Common myeloid progenitor, CD34-positive (primary cell): ENCODE data around the gene CXADR.
"Not testable (repeated sequence)": the region's sequence is repeated elsewhere in the genome, so short reads cannot be mapped to it uniquely, and the experiment has no call there.

ENCODE experiments used
- CTCF ChIA-PET: fragments of 350-600 bp; sonication (Branson Sonifier 250); formaldehyde crosslinking; loops from one replicate; lab custom pipeline; 2021; ENCODE audit warnings: antibody characterized with exemption; lab: Charles Lee
- POLR2A ChIA-PET: fragments of 350-600 bp; sonication (Branson Sonifier 250); formaldehyde crosslinking; loops from one replicate; lab custom pipeline; 2021; ENCODE audit warnings: antibody characterized with exemption; lab: Charles Lee
- DNase-seq, 3 donors: peaks; one replicate each; pipeline versions ENCODE4 v3.0.0 to v3.0.0-alpha.2; 2013
- H3K27ac ChIP-seq, 2 experiments: 1 replicate in 1 of 2; 2 replicates in 1 of 2; pipeline ENCODE4 v1.7.0; 2013; ENCODE audit warnings: inconsistent platforms in 2 of 2, low read length in 2 of 2, mild to moderate bottlenecking in 2 of 2, low read depth in 1 of 2, moderate library complexity in 1 of 2; ENCODE audit not compliant: severe bottlenecking in 2 of 2, insufficient read depth in 1 of 2, poor library complexity in 1 of 2
- H3K27me3 ChIP-seq, 5 experiments: replicated peaks in 2 of 5; 1 replicate in 3 of 5; 2 replicates in 2 of 5; pipeline versions ENCODE4 v1.6.1 to v1.7.0; 2013; ENCODE audit warnings: low read length in 4 of 5, mild to moderate bottlenecking in 2 of 5, moderate library complexity in 2 of 5, inconsistent platforms in 1 of 5; ENCODE audit not compliant: insufficient read depth in 5 of 5, control insufficient read depth in 4 of 5
- H3K36me3 ChIP-seq, 4 experiments: 1 replicate in 2 of 4; 2 replicates in 2 of 4; pipeline versions ENCODE4 v1.6.1 to v1.7.0; 2013; ENCODE audit warnings: low read length in 3 of 4, control low read depth in 1 of 4, mild to moderate bottlenecking in 1 of 4; ENCODE audit not compliant: control insufficient read depth in 4 of 4, insufficient read depth in 4 of 4
- H3K4me1 ChIP-seq, 4 experiments: 1 replicate in 3 of 4; 2 replicates in 1 of 4; pipeline versions ENCODE4 v1.6.1 to v1.7.1; 2013; ENCODE audit warnings: low read length in 3 of 4, mild to moderate bottlenecking in 3 of 4, control low read depth in 1 of 4, inconsistent platforms in 1 of 4, moderate library complexity in 1 of 4; ENCODE audit not compliant: control insufficient read depth in 4 of 4, insufficient read depth in 4 of 4; ENCODE audit errors: control extremely low read depth in 1 of 4
- H3K4me3 ChIP-seq, 7 experiments: 1 replicate in 4 of 7; 2 replicates in 3 of 7; pipeline versions ENCODE4 v1.5.1 to v1.7.0; 2013; ENCODE audit warnings: mild to moderate bottlenecking in 7 of 7, low read length in 6 of 7, moderate library complexity in 6 of 7, inconsistent platforms in 2 of 7, low read depth in 2 of 7, control low read depth in 1 of 7; ENCODE audit not compliant: insufficient read depth in 4 of 7, control insufficient read depth in 1 of 7; ENCODE audit errors: extremely low read depth in 1 of 7
- H3K9me3 ChIP-seq, 5 experiments: 1 replicate in 4 of 5; 2 replicates in 1 of 5; pipeline versions ENCODE4 v1.6.1 to v1.7.1; 2013; ENCODE audit warnings: low read length in 4 of 5, mild to moderate bottlenecking in 2 of 5, inconsistent platforms in 1 of 5, low read depth in 1 of 5, moderate library complexity in 1 of 5; ENCODE audit not compliant: control insufficient read depth in 4 of 5, insufficient read depth in 2 of 5; ENCODE audit errors: control extremely low read depth in 1 of 5
- WGBS: methylation state at CpG from one replicate; pipeline ENCODE4 v1.1.5; 2013; ENCODE audit not compliant: insufficient coverage; 5-methylcytosine and 5-hydroxymethylcytosine counted together

CXADR gene

DNA sequence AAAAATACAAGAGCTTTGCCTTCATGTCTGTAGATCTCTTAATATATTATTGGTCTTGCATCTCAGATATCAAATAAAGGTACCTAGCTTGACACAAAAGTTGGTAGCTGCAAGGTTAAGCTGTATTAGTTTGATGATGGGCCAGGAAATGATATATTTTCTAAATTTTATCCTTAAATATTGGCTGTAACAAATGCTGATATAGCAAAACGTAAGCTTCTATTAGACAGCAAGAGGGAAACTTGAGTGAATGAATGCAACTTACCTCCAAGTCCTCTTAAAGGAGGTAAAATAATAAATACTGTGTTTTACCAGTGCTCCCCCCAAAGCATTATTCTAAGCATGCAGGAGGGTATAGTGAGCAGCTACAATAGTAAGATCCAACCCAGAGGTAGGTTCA, 4.2 kb downstream of the CXADR start:
- POLR2A ChIA-PET, H3K36me3 ChIP-seq, H3K4me3 ChIP-seq, H3K9me3 ChIP-seq, CTCF ChIA-PET, DNase-seq, H3K27ac ChIP-seq: not testable (repeated sequence)
- WGBS, result no CpG with 5 or more reads among the region's 1 CpG
- peaks cover 7 to 24% (median 21%) of the 10 kb centered on the region in 4 experiments for H3K4me1 ChIP-seq
- peaks cover 3 to 57% (median 14%) of the 10 kb centered on the region in 5 experiments for H3K27me3 ChIP-seq

DNA sequence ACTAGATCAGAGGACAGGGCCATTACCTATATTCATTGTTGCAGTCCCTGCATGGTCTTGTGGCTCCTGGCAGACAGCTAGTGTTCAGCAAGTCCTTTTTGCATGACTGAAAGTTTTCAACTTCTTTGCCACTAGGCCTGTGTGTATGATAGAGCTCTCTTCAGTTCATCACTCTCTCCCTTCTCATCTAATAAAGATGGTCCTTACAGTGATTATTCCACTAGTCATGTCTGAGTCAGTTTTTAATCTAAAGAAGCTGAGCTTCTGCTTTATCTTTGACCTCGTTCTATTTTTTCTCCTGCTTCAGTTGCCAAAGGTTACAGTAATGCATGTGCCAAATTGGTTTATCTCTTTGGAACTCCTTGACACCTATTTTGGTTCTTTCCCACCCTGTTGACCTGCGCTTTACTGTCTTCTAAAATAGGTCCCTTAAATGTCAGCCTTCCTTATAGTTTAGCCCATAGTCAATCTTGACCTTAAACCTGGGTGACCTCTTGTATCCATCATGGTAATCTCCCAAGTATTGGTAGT, 6.4 kb downstream of the CXADR start:
- Histone ChIP-seq H3K4me1 (peaks cover under 1 to 4% (median 1%) of the 10 kb centered on the region in 4 experiments), H3K4me3 (no peak overlapping the region), H3K27me3 (peaks cover 2 to 43% (median 8%) of the 10 kb centered on the region in 5 experiments), H3K36me3 (no peaks in the 10 kb centered on the region), H3K9me3 (no peaks in the 10 kb centered on the region), H3K27ac (no peak overlapping the region)
- WGBS, result no CpG with 5 or more reads among the region's 2 CpGs
- ChIA-PET POLR2A (no interaction called here), CTCF (no interaction called here)
- no peak for DNase-seq

DNA sequence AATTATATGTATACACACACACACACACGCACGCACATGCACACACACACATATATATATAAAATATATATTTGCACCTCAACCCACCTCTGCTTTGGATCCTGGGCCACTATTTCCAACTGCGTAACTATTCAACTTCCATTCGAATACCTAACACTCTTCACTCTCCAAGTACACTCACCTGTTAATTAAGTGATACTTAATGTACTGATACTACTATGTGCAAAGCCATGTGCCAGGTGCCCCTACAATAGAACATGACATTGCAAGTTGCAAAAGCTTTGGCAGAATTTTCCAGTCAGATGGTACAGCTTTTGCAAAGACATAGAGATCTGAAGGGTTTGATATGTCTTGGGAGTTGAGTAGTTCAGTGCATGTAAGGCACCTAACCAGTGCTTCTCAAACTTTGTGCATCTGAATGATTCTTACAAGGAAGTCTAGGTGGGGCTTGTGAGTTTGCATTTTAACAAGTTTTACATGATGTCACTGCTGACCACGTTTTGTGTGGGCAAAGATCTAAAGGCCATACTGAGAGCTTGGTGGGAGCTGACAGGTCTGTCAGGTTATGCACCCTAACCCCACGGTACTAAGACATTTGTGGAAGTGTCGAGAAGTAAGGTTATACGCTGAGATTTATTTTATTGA, 7.2 kb downstream of the CXADR start:
- WGBS, result 91% methylated on average over 5 of the region's 8 CpGs
- H3K4me1 ChIP-seq, result no peaks in the 10 kb centered on the region

DNA sequence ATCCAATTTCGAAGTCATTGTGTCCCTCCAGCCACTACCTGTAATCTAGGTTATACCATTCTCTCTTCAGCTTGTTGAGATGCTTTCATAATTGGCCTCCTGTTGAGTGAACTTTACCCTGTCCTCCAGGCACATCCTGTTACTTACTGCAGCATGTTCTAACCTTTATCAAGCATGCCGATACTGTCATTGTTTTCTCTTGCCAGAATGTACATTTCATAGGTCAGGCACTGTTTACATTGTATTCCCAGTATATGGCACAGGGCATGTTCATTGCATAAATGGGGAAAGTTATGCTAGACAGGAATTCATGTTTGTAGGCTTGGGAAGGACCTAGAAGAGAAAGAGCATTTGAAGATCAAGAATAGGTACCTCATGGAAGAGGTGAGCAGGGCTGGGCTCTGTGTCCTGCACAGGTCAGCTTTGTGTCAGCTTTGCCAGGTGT, 10.2 kb downstream of the CXADR start:
- CTCF ChIA-PET, result interaction anchor here (0.9 to 1.3 kb wide), 2 partner anchors 11 to 135 kb away, joined by 3 read pairs; no protein-coding TSS in a partner anchor
- Histone ChIP-seq H3K4me1 (no peaks in the 10 kb centered on the region), H3K27ac (no peak overlapping the region), H3K36me3 (no peaks in the 10 kb centered on the region), H3K27me3 (peaks cover 0 to 22% (median 0%) of the 10 kb centered on the region in 5 experiments), H3K9me3 (no peaks in the 10 kb centered on the region), H3K4me3 (no peak overlapping the region)
- POLR2A ChIA-PET, result no interaction called here
- DNase-seq, result no peak
- 100% methylated on average over 2 of the region's 2 CpGs for WGBS

More for the DNA sequence above, 7.2 kb downstream of the CXADR start:
- DNase-seq, result no peak
- ChIA-PET CTCF (interaction anchor here (1.0 kb wide), 1 partner anchor 8 kb away, joined by 4 read pairs; no protein-coding TSS in a partner anchor), POLR2A (no interaction called here)
- Histone ChIP-seq H3K36me3 (no peaks in the 10 kb centered on the region), H3K27ac (no peak overlapping the region), H3K4me3 (no peak overlapping the region), H3K27me3 (peaks cover under 1 to 38% (median 6%) of the 10 kb centered on the region in 5 experiments), H3K9me3 (no peaks in the 10 kb centered on the region)

DNA sequence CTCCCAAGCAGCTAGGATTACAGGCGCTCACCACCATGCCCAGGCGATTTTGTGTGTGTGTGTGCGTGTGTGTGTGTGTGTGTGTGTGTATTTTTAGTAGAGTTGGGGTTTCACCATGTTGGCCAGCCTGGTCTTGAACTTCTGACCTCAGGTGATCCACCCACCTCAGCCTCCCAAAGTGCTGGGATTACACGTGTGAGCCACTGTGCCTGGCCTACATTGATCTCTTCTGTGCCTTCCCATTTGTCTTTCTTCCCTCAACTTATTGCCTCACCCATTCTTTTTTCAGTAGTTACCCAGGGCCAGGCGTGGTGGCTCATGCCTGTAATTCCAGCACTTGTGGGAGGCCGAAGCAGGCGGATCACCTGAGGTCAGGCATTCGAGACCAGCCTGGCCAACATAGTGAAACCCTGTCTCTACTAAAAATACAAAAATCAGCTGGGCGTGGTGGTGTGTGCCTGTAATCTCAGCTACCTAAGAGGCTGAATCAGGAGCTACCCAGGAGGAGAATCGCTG, 11.2 kb downstream of the CXADR start:
- H3K4me3 ChIP-seq, H3K36me3 ChIP-seq, CTCF ChIA-PET, DNase-seq, H3K4me1 ChIP-seq, H3K27ac ChIP-seq, H3K9me3 ChIP-seq, POLR2A ChIA-PET: not testable (repeated sequence)
- WGBS, result 95% methylated on average over 7 of the region's 10 CpGs
- H3K27me3 ChIP-seq, result peaks cover 0 to 17% (median 0%) of the 10 kb centered on the region in 5 experiments

DNA sequence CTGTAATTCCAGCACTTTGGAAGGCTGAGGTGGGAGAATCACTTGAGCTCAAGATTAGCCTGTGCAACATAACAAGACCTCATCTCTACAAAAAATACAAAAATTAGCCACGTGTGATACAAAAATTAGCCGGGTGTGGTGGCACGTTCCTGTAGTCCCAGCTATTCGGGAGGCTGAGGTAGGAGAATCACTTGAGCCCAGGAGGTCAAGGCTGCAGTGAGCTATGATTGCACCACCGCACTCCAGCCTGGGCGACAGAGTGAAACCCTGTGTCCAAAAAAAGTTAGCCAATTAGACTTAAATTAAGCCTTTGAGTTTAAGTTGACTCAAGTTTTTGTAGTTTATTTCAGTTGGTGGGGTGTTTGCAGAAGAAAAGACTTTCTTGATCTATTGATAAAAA, 11.8 kb downstream of the CXADR start:
- H3K36me3 ChIP-seq, result no peaks in the 10 kb centered on the region
- no peak for DNase-seq
- ChIA-PET CTCF (no interaction called here), POLR2A (no interaction called here)
- no peaks in the 10 kb centered on the region for H3K9me3 ChIP-seq
- H3K4me1 ChIP-seq, result no peaks in the 10 kb centered on the region
- H3K27me3 ChIP-seq, result peaks cover 0 to 12% (median 0%) of the 10 kb centered on the region in 5 experiments
- H3K4me3 ChIP-seq, result no peak overlapping the region
- 100% methylated on average over 6 of the region's 6 CpGs for WGBS
- H3K27ac ChIP-seq, result no peak overlapping the region

DNA sequence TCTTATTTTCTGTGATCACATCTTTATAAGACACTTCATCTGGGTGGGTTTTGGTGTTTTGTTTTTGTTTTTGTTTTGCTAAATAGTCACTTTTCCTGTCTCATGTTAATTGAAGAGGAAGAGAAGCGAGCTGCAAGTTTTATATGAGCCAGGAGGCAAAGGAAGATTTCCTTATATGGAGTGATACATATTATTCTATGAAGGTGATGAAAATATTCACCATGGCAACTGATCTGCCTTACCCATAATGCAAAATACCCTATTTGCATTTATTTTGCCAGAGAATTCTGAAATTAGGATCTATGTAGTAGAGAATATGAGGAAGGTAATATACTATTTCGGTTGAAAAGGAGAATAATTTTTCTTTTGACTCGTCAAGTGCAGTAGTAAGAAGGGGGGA, 13.9 kb downstream of the CXADR start:
- H3K27ac ChIP-seq, result no peak overlapping the region
- CTCF ChIA-PET, result interaction anchor here (2.0 kb wide), 1 partner anchor 59 kb away, joined by 6 read pairs; no protein-coding TSS in a partner anchor

More for the DNA sequence above, 13.9 kb downstream of the CXADR start:
- Histone ChIP-seq H3K4me3 (no peak overlapping the region), H3K27me3 (peaks cover 0 to 5% (median 0%) of the 10 kb centered on the region in 5 experiments), H3K4me1 (no peaks in the 10 kb centered on the region), H3K36me3 (no peaks in the 10 kb centered on the region), H3K9me3 (no peaks in the 10 kb centered on the region)
- POLR2A ChIA-PET, result no interaction called here
- WGBS, result 100% methylated on average over 1 of the region's 3 CpGs
- no peak for DNase-seq
